Neuronal stem cell (in vitro differentiated cells): ENCODE data around the gene CCN5.
A peak's percentile ranks its signal among the peaks of the same experiment; 100 is the strongest.

Experiments
- DNase-seq: peaks from one replicate; pipeline ENCODE4 v3.0.0-alpha.2; 2013; ENCODE audit warnings: low spot score
- H2AFZ ChIP-seq: one replicate; pipeline ENCODE4 v1.6.1; 2013; ENCODE audit warnings: mild to moderate bottlenecking, low read length, inconsistent platforms
- H2AK5ac ChIP-seq: 2 replicates; pipeline ENCODE4 v1.6.1; 2013; ENCODE audit warnings: low read depth, mild to moderate bottlenecking, inconsistent platforms, low read length, moderate library complexity, mixed read lengths
- H2BK120ac ChIP-seq: 2 replicates; pipeline ENCODE4 v1.6.1; 2013; ENCODE audit warnings: low read depth, mild to moderate bottlenecking, inconsistent platforms, low read length, moderate library complexity, mixed read lengths
- H2BK12ac ChIP-seq: one replicate; pipeline ENCODE4 v1.6.1; 2013; ENCODE audit warnings: low read length, inconsistent platforms
- H2BK15ac ChIP-seq: 2 replicates; pipeline ENCODE4 v1.6.1; 2013; ENCODE audit warnings: mild to moderate bottlenecking, low read length, inconsistent platforms, mixed read lengths
- H2BK5ac ChIP-seq: one replicate; pipeline ENCODE4 v1.6.1; 2013; ENCODE audit warnings: inconsistent platforms, mild to moderate bottlenecking, low read length, moderate library complexity
- H3K14ac ChIP-seq: one replicate; pipeline ENCODE4 v1.6.1; 2013; ENCODE audit warnings: low read length, inconsistent platforms
- H3K18ac ChIP-seq: 2 replicates; pipeline ENCODE4 v1.6.1; 2013; ENCODE audit warnings: low read length, inconsistent platforms
- H3K23ac ChIP-seq: 2 replicates; pipeline ENCODE4 v1.6.1; 2013; ENCODE audit warnings: low read depth, mild to moderate bottlenecking, mixed read lengths, low read length, inconsistent platforms; ENCODE audit not compliant: poor library complexity
- H3K27ac ChIP-seq: replicated peaks from 3 replicates; pipeline ENCODE4 v1.5.1; 2013; ENCODE audit warnings: low read length, inconsistent platforms
- H3K27me3 ChIP-seq, 3 experiments: 2 replicates each; pipeline ENCODE4 v1.6.1; 2013; ENCODE audit warnings: low read length in 3 of 3, mild to moderate bottlenecking in 2 of 3, inconsistent platforms in 1 of 3, low read depth in 1 of 3, mixed read lengths in 1 of 3, moderate library complexity in 1 of 3; ENCODE audit not compliant: control insufficient read depth in 3 of 3, insufficient read depth in 3 of 3
- H3K36me3 ChIP-seq, 2 donors: replicated peaks in 1 of 2; 2 replicates each; pipeline ENCODE4 v1.6.1; 2013; ENCODE audit warnings: low read length in 2 of 2; ENCODE audit not compliant: control insufficient read depth in 2 of 2, insufficient read depth in 2 of 2
- H3K4ac ChIP-seq: 2 replicates; pipeline ENCODE4 v1.6.1; 2013; ENCODE audit warnings: inconsistent platforms, mild to moderate bottlenecking, low read length, moderate library complexity
- H3K4me1 ChIP-seq, 2 donors: 1 replicate in 1 of 2; 2 replicates in 1 of 2; pipeline ENCODE4 v1.6.1; 2013; ENCODE audit warnings: low read length in 2 of 2, low read depth in 1 of 2; ENCODE audit not compliant: control insufficient read depth in 2 of 2, insufficient read depth in 1 of 2
- H3K4me2 ChIP-seq: one replicate; pipeline ENCODE4 v1.6.1; 2013; ENCODE audit warnings: mild to moderate bottlenecking, low read length, inconsistent platforms; ENCODE audit not compliant: insufficient read depth, poor library complexity, severe bottlenecking
- H3K4me3 ChIP-seq, 2 donors: 2 replicates each; pipeline ENCODE4 v1.5.1; 2013; ENCODE audit warnings: low read length in 2 of 2, mild to moderate bottlenecking in 2 of 2, inconsistent platforms in 1 of 2, moderate library complexity in 1 of 2
- H3K79me1 ChIP-seq: one replicate; pipeline ENCODE4 v1.6.1; 2013; ENCODE audit warnings: low read depth, mild to moderate bottlenecking, inconsistent platforms, low read length, moderate library complexity
- H3K9ac ChIP-seq: one replicate; pipeline ENCODE4 v1.6.1; 2013; ENCODE audit warnings: mild to moderate bottlenecking, low read depth, low read length, inconsistent platforms; ENCODE audit not compliant: poor library complexity
- H3K9me3 ChIP-seq, 2 donors: replicated peaks in 1 of 2; 2 replicates each; pipeline versions ENCODE3 to v1.6.1; 2013; ENCODE audit warnings: low read length in 2 of 2, mild to moderate bottlenecking in 2 of 2, inconsistent platforms in 1 of 2, low read depth in 1 of 2, mixed read lengths in 1 of 2, moderate library complexity in 1 of 2; ENCODE audit not compliant: control insufficient read depth in 2 of 2, insufficient read depth in 1 of 2
- H4K8ac ChIP-seq: one replicate; pipeline ENCODE4 v1.6.1; 2013; ENCODE audit warnings: low read depth, mild to moderate bottlenecking, inconsistent platforms, low read length, moderate library complexity
- H4K91ac ChIP-seq: one replicate; pipeline ENCODE4 v1.6.1; 2013; ENCODE audit warnings: low read length, low read depth, mild to moderate bottlenecking, inconsistent platforms; ENCODE audit not compliant: poor library complexity
- WGBS, 2 donors: extraction: QIAGEN DNeasy Blood & Tissue Kit; methylation state at CpG; one replicate each; pipeline ENCODE4 v1.1.7; 2013; ENCODE audit warnings: missing lambda C conversion rate in 2 of 2, mixed read lengths in 1 of 2; ENCODE audit not compliant: insufficient read length in 2 of 2, insufficient replicate concordance in 1 of 2; ENCODE audit errors: extremely low coverage in 2 of 2; 5-methylcytosine and 5-hydroxymethylcytosine counted together

CCN5 gene

DNA sequence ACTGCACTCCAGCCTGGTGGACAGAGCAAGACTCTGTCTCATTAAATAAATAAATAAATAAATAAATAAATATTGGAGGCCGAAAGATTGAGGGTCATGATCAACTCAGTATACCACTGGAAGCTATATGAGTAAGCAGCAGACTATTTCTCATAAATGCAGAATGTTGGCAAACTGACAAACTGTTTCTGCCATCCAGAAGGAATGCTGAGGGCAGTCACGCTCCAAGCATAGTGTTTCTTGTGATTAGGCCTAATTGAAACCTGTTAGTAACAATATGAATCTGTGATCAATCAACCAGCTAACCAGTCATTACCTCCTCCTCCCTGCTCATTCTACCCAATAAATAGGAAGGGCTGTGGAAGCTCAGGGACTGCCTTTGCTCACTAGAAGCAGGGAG lies 15.3 kb downstream of the CCN5 start:
- no peak overlapping the region for H3K27ac ChIP-seq
- no peak overlapping the region for H2AFZ ChIP-seq
- H4K91ac ChIP-seq: no peak overlapping the region
- H3K4me2 ChIP-seq: no peak overlapping the region
- H3K23ac ChIP-seq: no peak overlapping the region
- no peak overlapping the region for H3K18ac ChIP-seq
- no peak for DNase-seq
- H2BK5ac ChIP-seq: no peak overlapping the region
- H3K36me3 ChIP-seq: no peaks in the 10 kb centered on the region
- H3K27me3 ChIP-seq: no peaks in the 10 kb centered on the region
- H3K4me3 ChIP-seq: no peak overlapping the region
- no peak overlapping the region for H2BK12ac ChIP-seq
- H3K9ac ChIP-seq: no peak overlapping the region
- no peaks in the 10 kb centered on the region for H3K9me3 ChIP-seq
- H3K4ac ChIP-seq: no peak overlapping the region
- no peak overlapping the region for H2AK5ac ChIP-seq
- H4K8ac ChIP-seq: no peak overlapping the region
- peaks cover 0 to 3% of the 10 kb centered on the region in 2 donors for H3K4me1 ChIP-seq
- H2BK120ac ChIP-seq: no peak overlapping the region
- H2BK15ac ChIP-seq: no peak overlapping the region
- no peaks in the 10 kb centered on the region for H3K79me1 ChIP-seq
- H3K14ac ChIP-seq: no peak overlapping the region
- no CpG with 5 or more reads among the region's 2 CpGs for WGBS, 2 donors

DNA sequence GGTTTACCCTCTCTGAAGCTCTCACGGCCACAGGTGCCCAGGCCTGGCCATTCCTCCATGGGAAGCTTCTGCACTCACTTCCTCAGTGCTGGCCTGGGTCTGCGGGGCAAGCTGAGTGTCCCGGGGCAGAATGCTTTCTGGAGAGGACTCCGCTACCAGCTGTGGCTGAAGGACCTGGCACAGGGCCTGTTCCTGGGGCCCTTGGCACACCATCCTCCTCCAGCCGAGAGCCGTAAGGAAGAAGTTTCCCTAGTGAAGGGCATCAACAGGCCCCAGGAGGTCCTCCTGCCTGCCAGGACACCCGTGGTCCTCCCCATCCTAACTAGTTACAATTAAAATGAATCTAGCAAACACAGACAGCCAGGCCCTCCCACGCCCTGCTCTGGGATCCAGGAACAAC lies 16.5 kb downstream of the CCN5 start:
- H4K8ac ChIP-seq: no peak overlapping the region
- H2BK15ac ChIP-seq: peak overlapping the region; percentile 65
- no peaks in the 10 kb centered on the region for H3K36me3 ChIP-seq
- H3K18ac ChIP-seq: no peak overlapping the region
- no peak for DNase-seq
- H3K79me1 ChIP-seq: no peaks in the 10 kb centered on the region
- H3K27ac ChIP-seq: no peak overlapping the region
- no peak overlapping the region for H2AFZ ChIP-seq
- peaks cover 2 to 5% of the 10 kb centered on the region in 2 donors for H3K4me1 ChIP-seq
- no peaks in the 10 kb centered on the region for H3K9me3 ChIP-seq
- no peak overlapping the region for H4K91ac ChIP-seq
- no peak overlapping the region for H3K23ac ChIP-seq
- no peak overlapping the region for H3K4me3 ChIP-seq
- H2BK12ac ChIP-seq: no peak overlapping the region
- no peak overlapping the region for H3K4me2 ChIP-seq
- no CpG with 5 or more reads among the region's 8 CpGs for WGBS, 2 donors
- H3K9ac ChIP-seq: no peak overlapping the region
- H2AK5ac ChIP-seq: peak overlapping the region; percentile 85
- H3K27me3 ChIP-seq: no peaks in the 10 kb centered on the region
- no peak overlapping the region for H3K4ac ChIP-seq
- no peak overlapping the region for H3K14ac ChIP-seq
- H2BK5ac ChIP-seq: no peak overlapping the region
- H2BK120ac ChIP-seq: peak overlapping the region; percentile 53

DNA sequence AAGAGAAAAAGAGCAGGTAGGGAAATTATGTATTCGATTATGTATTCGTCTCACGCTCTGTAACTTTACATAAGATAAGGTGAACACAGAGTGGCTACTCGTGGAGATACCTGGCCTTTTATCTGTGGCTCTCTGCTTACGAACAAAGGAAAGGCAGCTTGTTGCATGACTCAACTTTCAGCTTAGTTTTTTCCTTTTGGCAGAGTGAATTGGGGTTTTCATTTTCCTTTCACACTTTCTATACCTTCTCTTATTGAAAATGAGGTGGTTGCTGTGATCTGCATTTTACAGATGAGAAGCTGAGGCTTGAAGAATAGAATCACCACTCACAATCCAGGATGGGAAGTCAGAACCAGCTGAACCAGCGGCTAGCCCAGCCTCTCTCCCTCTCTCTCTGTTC lies 17.2 kb downstream of the CCN5 start:
- H3K36me3 ChIP-seq: no peaks in the 10 kb centered on the region
- H2BK15ac ChIP-seq: no peak overlapping the region
- H3K23ac ChIP-seq: no peak overlapping the region
- DNase-seq: no peak
- H3K18ac ChIP-seq: no peak overlapping the region
- H4K91ac ChIP-seq: no peak overlapping the region
- H3K4me3 ChIP-seq: no peak overlapping the region
- H3K4me1 ChIP-seq: peaks cover 2 to 5% of the 10 kb centered on the region in 2 donors
- H3K9ac ChIP-seq: no peak overlapping the region
- no peak overlapping the region for H3K27ac ChIP-seq
- H3K9me3 ChIP-seq: no peaks in the 10 kb centered on the region
- no peaks in the 10 kb centered on the region for H3K79me1 ChIP-seq
- no peak overlapping the region for H3K4ac ChIP-seq
- no peak overlapping the region for H2BK12ac ChIP-seq
- no peak overlapping the region for H3K4me2 ChIP-seq
- WGBS, 2 donors: no CpG with 5 or more reads among the region's 6 CpGs
- no peak overlapping the region for H3K14ac ChIP-seq
- H2BK5ac ChIP-seq: no peak overlapping the region
- no peak overlapping the region for H2AK5ac ChIP-seq
- H2BK120ac ChIP-seq: no peak overlapping the region
- no peak overlapping the region for H4K8ac ChIP-seq
- H2AFZ ChIP-seq: no peak overlapping the region
- no peaks in the 10 kb centered on the region for H3K27me3 ChIP-seq

DNA sequence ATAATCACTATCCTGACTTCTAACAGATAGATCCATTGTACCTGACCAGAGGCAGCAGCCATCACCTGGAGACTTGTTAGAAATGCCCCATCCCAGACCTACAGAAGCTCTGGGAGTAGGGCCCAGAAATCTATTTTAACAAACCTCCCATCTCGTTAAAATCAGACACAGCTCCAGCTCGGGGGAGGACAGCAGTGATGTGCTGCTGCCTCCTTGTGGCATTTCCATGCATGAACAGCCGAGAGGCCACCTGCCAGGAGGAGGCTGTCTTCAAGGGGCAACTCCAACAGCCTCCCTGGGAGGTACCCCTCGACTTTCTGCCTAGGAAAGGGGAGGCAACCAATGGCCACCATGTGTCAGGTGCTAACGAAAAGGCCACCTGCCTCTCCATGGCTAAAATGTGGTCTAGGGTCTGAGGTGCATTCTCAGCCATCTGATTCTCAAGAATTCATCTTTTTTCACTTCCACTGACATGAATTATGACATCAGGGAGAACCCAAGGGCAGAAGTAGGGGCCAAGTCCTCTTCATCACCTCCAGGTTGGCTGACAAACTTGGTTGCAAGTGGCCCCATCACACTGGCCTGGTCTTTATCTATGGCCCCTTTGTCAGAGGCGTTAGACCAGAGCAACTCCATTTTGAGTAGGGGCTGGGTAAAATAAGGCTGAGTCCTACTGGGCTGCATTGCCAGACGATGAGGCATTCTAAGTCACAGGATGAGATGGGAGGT lies 18.3 kb downstream of the CCN5 start:
- no peak overlapping the region for H2AFZ ChIP-seq
- no CpG with 5 or more reads among the region's 7 CpGs for WGBS, 2 donors
- peak; percentile 47 for DNase-seq
- no peak overlapping the region for H3K27ac ChIP-seq
- H3K9me3 ChIP-seq: no peaks in the 10 kb centered on the region
- H4K8ac ChIP-seq: no peak overlapping the region
- no peaks in the 10 kb centered on the region for H3K79me1 ChIP-seq
- H3K36me3 ChIP-seq: no peaks in the 10 kb centered on the region
- H3K9ac ChIP-seq: no peak overlapping the region
- H3K4me2 ChIP-seq: no peak overlapping the region
- H3K18ac ChIP-seq: no peak overlapping the region
- H3K4ac ChIP-seq: no peak overlapping the region
- H2BK120ac ChIP-seq: no peak overlapping the region
- H3K23ac ChIP-seq: no peak overlapping the region
- no peak overlapping the region for H2BK12ac ChIP-seq
- H3K14ac ChIP-seq: no peak overlapping the region
- no peak overlapping the region for H2BK5ac ChIP-seq
- H2AK5ac ChIP-seq: no peak overlapping the region
- no peak overlapping the region for H4K91ac ChIP-seq
- no peaks in the 10 kb centered on the region for H3K27me3 ChIP-seq
- no peak overlapping the region for H2BK15ac ChIP-seq
- H3K4me3 ChIP-seq: no peak overlapping the region
- H3K4me1 ChIP-seq: peaks cover 2 to 5% of the 10 kb centered on the region in 2 donors
